Effector CD8-positive, alpha-beta T cell (primary cell): Measurements from ENCODE around the gene HES1.
"Not testable (repeated sequence)": the region's sequence is repeated elsewhere in the genome, so short reads cannot be mapped to it uniquely, and the experiment has no call there.

Source experiments
- DNase-seq: peaks from one replicate; lab custom pipeline; 2025; lab: John Stamatoyannopoulos, UW

Gene HES1

DNA sequence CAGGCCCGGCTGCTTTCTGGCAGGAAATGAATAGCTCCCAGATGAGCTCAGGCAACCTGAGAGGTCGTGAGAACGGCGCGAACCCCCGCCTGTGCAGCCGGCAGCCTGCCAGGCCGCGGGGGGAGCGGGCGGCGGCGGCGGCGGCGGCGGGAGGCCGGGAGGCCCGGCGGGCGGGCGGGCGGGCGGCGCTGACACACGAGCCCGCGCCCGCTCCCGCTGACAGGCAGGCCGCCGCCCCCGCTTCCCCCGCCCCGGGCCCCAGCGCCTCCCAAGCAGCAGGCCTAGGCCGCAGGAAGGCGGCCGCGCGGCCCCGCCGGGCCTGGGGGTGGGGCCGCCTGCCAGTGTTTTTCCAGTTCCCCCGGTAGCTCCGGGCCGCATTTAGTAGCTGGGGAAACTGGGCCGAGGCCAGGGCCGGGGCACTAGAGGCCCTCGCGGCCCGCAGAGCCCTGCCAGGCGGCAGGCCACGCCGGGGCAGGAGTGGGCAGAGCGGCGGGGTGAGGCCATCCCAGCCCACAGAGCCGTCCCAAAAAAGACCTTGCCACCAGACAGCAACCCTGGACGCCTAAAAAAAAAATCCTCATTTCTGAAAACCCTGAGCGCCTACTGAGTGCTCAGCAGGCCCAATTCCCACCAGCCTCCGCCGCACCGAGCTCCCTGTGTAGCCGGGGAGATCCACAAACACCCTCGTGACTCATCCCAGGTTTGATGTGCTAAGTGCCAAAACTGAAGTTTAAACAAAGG lies 5.6 kb downstream of the HES1 start:
- DNase-seq = no peak

DNA sequence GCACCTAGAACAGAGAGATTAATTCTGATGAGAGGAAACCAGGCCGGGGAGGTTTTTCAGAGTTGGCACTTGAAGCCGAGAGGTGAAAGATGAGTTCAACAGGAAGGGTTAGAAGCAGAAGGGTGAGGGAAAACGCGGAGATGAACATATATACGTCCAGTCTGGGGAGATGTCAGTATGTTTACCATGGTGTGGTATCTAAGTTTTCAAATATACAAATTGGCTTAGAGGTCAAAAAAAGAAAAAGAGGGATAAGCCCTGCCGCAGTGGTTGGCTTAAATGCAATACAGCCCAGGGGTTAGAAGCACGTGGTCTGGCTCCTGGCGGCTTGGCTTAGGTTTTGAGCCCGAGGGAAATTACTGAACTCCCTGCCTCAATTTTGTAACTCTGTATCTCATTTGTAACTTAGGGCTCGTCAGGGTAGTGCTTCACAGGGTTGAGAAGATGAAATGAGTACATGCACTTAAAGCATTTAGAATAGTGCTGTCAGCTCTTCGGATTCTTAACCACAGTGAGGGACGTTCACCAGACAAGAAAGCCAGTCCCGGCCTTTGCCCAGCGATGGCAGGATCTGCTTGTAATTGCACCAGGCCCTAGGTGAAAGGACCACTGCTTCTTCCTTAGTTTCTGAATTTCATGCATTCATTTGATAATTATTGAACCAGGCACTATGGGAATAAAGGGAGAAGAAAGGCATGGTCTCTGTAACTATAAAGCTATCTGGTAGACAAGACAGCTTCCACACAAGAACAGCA lies 6.4 kb downstream of the HES1 start:
- DNase-seq = no peak

DNA sequence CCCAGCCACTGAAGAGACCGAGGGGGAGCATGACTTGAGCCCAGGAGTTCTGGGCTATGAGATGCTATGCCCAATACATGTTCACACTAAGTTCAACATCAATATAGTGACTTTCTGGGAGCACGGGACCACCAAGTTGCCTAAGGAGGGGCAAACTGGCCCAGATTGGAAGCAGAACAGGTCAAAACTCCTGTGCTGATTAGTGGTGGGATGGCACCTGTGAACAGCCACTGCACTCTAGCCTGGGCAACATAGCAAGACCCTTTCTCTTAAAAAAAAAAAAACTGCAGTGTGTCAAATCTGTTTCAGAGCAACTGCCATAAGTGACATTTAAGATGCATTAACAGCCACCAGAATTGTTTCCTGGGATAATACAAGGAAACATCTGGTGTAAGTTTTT lies 9.8 kb downstream of the HES1 start:
- DNase-seq = no peak

DNA sequence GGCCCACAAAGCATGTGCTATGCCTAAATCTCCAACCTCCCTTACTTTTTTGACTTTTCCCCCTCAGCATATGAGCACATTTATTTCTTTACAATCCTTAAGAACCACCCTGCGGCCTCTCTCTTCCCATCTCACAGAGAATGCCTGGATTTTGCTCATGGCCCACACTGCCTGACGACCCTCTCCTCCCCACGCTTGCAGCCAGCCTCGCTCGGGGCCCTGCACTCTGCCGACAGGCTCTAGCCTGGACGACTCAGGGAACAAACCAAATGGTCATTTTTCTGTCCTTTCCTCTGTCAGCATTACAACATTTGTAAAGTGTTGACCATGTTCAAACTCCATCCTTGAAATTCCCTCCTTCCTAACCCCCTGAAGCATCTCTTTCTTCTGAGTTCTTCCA lies 11.7 kb downstream of the HES1 start:
- DNase-seq = no peak

DNA sequence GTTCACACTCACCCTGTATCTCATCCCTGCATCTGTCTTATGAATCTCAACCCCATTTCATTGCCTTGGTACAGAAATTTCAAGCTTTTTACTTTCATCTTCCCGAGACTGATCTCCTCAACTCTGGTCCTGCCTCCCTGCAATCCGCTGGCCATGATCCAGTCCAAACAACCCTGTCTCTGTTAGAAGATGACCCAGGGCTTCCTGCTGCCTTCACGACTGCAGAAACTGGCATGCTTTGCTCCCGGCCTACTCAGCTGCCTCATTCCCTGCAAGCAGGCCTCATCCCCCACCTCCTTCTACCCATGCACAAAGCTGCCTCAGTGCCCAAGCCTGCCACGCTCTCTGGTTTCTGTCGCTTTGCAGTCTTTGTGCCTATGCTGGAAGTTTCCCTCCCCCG lies 12.4 kb downstream of the HES1 start:
- no peak for DNase-seq

DNA sequence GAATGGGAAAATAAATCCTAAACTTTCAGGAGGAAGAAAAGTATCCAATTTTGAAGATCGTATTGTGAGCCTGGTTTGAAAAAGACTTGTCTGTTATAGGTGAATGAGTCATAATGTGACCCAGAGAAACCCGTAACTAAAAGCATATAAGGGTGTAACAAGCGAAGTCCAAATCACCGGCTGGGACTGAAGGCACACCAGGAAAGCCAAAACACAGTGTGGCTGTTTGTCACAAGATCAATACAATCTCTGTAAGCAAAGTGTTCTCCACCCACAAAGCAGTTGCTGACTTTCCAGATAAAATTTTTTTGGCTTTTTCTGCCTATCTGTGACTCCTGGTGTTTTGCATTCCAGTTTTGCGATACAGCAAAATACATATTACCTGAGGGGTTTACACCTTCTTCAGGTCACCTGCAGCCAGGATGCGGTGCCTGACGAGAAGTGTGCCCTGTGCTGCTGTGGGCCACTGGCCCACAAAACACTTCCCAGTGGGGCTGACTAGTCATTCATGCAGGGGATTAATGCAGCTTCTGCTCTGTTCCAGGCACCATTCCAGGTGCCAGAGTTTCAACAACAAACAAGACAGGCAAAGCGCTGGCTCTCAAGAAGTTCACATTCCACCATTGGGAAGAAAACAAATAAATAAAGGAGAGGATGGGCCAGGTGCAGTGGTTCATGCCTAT lies 14.4 kb downstream of the HES1 start:
- no peak for DNase-seq

DNA sequence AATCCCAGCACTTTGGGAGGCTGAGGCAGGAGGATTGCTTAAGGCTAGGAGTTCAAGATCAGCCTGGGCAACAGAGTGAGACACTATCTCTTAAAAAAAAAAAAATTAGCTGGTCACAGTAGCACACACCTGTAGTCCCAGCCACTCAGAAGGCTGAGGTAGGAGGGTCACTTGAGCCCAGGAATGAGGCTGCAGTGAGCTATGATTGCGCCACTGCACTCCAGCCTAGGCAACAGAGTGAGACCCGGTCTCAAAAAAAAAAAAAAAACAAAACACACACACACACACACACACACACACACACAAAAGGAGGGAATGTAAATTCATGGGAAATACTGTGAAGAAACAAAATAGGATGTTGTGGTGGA lies 15.0 kb downstream of the HES1 start:
- DNase-seq = not testable (repeated sequence)

DNA sequence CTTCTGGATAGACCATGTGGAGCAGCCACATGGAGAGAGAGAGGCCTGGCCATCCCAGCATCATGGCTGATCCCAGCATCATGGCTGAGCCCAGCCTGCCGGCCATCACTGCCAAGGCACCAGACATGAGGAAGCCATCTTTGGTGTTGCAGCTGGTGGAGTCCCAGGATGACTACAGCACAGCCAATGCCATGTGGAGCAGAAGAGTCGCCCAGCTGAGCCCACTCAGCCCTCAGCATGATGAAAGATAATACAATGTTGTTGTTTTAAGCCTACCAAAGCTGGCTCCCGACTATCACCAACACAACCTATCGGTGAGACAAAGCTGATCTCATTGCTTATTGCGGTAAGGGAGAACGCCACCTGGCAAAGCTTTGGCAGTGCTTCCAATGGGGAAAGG lies 18.4 kb downstream of the HES1 start:
- no peak for DNase-seq

DNA sequence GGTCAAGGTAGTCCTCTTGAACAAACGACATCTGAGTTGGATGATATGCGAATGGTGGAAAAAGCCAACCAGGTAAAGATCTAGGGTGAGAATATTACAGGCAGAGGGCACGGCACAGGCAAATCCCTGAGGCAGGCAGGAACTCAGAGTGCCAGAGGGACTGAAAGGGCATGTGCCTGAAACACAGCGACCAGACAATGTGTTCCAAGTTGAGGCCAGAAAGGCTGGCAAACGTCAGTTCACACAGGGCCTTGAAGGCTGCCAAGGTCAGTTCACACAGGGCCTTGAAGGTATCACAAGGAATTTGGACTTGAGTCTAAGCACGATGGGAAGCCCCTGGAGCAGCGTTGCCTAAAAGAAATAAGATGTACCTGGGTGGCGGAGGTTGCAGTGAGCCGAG lies 20.1 kb downstream of the HES1 start:
- no peak for DNase-seq

DNA sequence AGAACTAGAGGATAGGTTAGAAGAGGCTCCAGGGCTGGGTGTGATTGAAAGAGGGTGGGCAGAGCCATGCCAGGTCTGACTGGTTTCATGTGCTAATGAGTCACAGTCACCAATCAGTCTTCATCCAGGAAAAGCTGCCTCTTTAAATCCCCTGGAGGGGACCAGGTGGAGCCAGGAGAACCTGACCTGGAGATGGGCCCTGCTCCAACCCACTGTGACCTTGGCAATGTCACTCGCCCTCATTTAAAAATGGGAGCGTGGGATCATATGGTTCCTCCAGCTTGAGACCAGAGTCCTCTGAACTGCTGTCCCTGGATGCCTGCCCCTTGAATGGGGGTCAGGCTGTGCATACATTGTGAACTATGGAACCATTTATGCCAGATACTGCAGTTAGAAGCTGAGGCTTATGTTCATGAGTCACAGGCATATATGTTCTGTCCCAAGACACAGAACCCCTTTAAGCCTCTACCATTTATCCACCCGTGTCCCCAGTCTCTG lies 23.0 kb downstream of the HES1 start:
- DNase-seq = no peak

DNA sequence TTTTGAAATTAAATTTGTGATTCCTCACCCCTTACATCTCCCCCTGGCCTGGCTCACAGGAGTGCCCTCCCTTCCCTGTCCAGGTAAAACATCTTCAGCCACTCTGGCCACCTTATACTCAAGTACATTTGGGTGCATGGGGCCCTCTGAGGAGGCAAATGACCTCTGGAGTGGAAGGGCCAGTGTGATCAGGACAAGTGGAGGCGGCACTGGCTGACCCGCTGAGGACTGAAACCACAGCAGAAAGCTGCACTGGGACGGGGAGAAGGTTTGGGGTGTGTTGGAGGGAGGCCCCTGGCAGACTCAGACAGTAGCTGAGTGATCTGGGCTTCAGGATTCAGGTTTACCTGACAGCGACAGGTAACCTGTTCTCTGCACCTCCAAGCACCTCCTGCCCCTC lies 24.2 kb downstream of the HES1 start:
- DNase-seq = no peak

DNA sequence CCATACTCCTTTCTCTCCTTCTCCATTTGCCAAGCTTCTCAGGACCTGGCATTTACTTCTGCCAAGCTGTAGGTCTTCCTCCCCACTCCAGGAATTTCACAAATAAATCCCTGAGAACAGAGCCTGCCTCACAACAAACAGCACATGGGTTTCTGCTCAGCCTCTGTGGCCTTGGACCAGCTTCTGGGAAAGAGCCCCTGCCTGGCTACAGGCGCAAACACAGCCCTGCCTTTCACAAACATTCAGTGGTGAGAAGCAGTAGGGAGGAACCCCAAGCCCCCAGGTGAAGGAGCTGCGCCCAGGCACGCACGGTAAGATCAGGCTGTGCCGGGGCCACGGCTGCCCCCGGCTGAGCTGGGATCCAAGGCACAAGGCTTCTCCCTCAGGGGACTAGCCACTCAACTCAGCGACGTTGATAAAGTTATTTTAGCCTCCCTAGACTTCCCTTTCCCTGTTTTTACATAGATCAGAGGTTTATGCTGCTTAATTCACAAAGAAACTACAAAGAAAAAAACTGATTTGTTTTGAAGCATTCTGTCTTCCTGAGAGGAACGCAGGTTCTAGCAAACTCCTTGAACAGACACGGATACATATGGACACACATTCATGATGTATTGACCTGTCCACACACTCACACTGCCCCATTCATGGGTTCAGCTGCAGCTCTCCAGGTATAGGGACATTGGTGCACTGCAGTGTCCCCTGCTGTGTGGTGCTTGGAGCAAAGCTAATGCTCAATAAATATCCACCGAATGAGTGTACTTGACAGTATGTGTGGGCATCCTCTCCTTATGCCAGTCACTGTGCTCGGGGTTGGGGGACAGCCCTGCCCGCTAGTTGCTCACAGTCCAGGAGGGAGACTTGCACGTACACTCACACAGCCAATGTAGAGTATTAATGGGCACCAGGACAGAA lies 25.4 kb downstream of the HES1 start:
- no peak for DNase-seq

DNA sequence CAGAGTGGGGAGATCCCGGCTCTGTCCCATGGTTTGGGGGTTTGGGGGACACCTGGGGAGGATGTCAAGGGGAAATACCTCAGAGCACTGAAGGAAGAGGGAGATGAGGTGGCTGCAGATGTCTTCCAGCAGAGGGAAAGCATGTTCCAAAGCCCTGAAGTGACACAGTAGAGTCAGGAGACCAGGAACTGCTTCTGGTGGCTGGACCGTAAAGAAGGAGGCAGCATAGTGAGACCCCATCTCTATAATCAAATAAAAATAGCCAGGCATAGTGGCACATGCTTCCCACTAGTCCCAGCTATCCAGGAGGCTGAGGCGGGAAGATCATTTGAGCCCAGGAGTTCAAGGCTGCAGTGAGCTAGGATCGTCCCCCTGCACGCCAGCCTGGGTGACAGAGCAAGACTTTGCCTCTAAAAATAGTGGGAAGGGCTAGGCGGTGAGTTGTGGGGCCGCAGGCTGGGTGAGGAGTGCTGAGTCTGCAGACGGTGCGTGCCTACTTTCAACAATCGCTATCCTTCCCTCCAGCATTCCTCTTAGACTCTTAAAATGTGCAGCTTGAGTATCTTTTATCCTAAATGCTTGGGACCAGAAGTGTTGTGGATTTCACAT lies 26.2 kb downstream of the HES1 start:
- DNase-seq = no peak

DNA sequence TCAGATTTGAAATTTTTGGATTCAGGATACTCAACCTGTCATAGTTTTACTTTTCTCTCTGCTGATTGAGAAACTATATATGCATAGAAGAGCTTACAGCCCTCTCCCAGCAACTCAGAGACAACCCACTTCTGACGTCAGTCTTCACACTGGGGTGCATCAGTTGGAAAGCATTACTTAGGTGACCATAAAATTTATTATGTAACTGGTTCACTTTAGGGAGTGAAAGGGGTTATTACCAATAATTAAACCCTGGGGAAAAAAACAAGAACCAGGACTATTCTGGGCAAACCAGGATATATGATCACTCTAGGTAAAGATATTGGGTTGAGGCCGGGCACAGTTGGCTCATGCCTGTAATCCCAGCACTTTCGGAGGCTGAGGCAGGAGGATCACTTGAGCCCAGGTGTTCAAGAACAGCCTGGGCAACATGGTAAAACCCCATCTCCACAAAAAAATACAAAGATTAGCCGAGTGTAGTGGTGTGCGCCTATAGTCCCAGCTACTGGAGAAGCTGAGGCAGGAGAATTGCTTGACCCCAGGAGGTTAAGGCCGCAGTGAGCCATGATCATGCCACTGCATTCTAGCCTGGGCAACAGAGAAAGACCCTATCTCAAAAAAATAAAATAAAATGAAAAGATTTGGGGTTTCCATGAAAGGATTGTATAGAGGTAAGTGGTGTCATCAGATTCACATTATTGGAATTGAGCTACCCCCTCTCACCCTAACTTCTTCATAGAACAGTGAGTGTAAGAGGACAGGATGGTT lies 27.1 kb downstream of the HES1 start:
- no peak for DNase-seq

DNA sequence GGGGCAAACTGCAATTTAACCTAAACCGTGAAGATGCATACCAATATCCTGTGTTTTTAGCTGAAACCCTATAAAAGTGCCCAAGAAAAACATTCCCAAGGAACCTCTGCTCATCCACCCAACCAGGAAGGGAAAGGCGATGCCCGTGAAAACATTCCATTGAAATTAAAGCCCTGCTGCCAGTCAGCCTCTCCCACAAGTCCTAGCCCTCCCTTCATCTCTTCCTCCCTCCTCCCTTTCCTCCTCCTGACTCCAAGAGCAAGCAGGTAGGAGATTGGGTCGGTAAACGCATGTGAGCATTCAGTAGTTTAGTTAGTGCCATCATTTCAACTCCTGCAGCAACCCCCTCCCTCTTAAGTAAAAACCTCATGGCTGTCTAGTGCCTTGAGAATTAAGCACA lies 27.7 kb downstream of the HES1 start:
- DNase-seq = no peak

DNA sequence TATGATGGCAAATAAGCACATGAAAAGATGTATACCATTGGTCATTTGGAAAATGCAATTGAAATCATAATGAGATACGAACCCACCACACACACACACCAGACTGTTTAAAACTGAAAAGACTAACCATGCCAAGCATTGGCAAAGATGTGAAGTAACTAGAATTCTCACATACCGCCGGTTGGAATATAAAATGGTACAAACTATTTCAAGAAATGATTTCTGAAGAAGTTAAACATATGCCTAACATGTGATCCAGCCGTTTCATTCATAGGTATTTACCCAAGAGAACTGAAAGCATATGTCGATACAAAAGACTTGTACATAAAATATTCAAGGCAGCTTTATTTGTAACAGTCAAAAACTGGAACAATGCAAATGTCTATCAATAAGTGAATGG lies 28.9 kb downstream of the HES1 start:
- DNase-seq = no peak

DNA sequence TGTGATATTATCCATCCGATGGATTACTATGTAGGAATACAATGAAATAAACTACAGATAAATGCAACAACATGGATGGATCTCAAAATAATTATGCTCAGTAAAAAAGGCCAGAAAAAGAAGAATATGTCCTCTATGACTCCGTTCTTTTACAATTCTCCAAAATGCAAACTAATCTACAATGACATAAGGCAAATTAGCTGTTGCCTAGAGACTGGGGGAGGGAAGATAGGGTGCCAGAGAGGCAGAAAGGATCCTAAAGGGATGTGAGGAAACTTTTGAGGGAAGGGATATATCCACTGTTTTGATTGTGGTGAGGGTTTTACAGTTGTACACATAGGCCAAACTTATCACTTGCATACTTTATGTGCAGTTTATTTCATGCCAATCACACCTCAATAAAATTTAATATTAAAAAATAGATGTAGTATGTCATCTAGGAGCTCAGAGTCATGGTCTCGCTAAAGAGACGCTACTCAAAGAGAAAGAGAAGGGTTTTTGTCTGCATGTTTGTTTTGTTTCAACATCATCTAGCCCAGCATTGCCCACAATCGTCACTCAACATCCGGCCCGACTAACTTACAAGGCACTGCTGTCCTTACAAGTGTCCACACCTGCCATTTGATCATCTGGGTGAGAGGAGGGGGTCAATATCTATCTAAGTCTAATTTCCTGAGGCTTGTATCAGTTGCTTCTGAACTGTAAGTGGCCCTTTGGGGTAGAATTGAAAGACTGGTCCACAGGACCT lies 29.5 kb downstream of the HES1 start:
- no peak for DNase-seq

DNA sequence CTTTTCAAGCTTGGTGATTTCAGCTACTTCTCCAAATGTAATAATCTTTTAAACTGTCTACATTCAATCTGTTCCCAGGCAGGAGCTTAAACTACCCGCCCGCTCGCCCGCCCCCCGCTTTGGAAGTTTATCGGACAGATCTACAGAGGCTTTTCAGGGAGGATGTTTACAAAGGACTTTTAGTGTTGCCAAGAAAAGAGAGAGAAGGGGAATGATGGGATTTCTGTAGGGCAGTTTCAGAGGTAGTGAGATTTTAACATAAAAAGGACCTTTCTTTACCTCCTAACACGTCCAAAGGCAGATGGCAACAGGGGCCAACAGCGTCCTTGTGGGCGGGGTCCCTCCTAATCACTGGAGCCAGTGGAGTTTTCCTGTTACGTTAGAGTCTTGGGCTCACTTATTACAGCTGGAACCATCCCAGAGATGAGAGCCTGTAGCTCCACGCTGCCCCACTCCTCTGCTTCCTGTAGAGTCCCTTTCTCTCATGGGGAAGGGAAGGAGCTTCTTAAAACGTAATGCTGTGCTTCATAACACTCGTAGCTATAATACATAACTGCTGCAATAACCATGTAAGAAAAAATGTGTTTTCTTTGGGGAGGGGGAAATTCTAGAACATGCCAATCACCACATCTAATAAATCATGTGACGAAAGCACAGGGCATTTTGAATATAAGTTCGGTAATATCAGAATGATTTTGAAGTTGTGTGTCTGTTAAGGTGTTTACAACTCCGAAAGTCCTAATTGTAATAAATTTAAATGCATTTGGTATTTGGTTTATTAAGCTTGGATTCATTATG lies 30.9 kb downstream of the HES1 start:
- DNase-seq = no peak
